GM10847 (cell line): ENCODE data around the gene ANO1.

Source experiments
- POLR2A ChIP-seq: IDR thresholded peaks from 2 replicates; pipeline ENCODE4 v1.6.1; 2011; ENCODE audit not compliant: insufficient read length; ENCODE audit errors: extremely low read depth

Gene ANO1

GRCh38 chr11:70110538-70111055 lies 32.5 kb downstream of the ANO1 start:
- TF ChIP-seq POLR2A, result no peak

GRCh38 chr11:70111269-70112016 lies 33.3 kb downstream of the ANO1 start:
- no peak for TF ChIP-seq POLR2A

- no peak for TF ChIP-seq POLR2A
These were observed 33.9 kb downstream of the ANO1 start for GRCh38 chr11:70112017-70112434.

- TF ChIP-seq POLR2A, result no peak
These were observed 35.7 kb downstream of the ANO1 start for GRCh38 chr11:70113801-70114200.

GRCh38 chr11:70115778-70116177 lies 37.7 kb downstream of the ANO1 start:
- no peak for TF ChIP-seq POLR2A

- TF ChIP-seq POLR2A, result no peak
These were observed 38.4 kb downstream of the ANO1 start for GRCh38 chr11:70116386-70117065.

- TF ChIP-seq POLR2A, result no peak
These were observed 39.5 kb downstream of the ANO1 start for GRCh38 chr11:70117567-70118145.

- no peak for TF ChIP-seq POLR2A
These were observed 40.5 kb downstream of the ANO1 start for GRCh38 chr11:70118642-70119041.

- TF ChIP-seq POLR2A, result no peak
These were observed 41.4 kb downstream of the ANO1 start for GRCh38 chr11:70119502-70119901.

- TF ChIP-seq POLR2A, result no peak
These were observed 42.6 kb downstream of the ANO1 start for GRCh38 chr11:70120674-70121073.

GRCh38 chr11:70122490-70123198 lies 44.5 kb downstream of the ANO1 start:
- TF ChIP-seq POLR2A, result no peak

- no peak for TF ChIP-seq POLR2A
These were observed 45.6 kb downstream of the ANO1 start for GRCh38 chr11:70123711-70124110.

- TF ChIP-seq POLR2A, result no peak
These were observed 46.3 kb downstream of the ANO1 start for GRCh38 chr11:70124321-70125000.

GRCh38 chr11:70126494-70126893 lies 48.4 kb downstream of the ANO1 start:
- TF ChIP-seq POLR2A, result no peak
